HG03432 (cell line): ENCODE measurements around the gene AFF2.

Experiments used
- ATAC-seq: cut with Tn5 transposase; IDR thresholded peaks from one replicate; pipeline ENCODE4 v1.9.1; 2021; ENCODE audit warnings: mild to moderate bottlenecking, moderate library complexity; ENCODE audit not compliant: unreplicated experiment

The AFF2 gene

DNA sequence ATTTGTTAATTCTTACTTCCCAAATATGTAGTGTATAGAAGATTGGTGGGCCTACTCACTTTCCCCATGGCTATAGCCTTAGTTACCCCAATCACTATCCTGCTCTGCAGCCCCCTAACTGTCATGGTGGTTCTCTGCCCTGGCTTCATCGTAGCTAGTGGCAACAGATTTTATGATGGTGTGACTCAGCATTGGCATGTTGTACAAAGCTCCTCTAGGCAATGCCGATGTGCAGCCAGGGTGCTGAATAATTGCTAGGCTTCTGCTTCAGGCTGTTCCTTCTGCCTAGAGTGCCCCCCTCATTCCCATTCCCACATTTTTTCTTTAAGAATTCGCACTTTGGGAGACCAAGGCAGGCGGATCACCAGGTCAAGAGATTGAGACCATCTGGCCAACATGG, 35.2 kb downstream of the AFF2 start:
- ATAC-seq = no peak

DNA sequence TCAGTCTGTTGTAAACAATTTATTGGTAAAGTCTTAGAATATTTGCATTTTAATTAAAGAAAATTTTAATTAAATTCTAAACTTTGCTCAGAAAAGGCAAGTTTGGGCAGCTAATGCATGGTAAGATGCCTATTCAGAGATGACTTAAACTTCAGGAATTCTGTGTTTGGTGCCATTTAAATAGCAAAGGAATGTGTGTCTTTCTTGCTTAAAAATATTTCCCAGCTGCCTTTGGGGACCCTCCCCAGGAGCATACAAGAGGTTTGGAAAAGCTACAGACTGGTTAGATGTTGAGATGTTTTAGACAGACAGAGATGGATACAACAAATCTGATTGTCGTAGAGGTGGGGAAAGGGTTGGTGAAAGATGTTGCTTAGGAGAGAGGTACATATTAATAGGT, 36.5 kb downstream of the AFF2 start:
- no peak for ATAC-seq

DNA sequence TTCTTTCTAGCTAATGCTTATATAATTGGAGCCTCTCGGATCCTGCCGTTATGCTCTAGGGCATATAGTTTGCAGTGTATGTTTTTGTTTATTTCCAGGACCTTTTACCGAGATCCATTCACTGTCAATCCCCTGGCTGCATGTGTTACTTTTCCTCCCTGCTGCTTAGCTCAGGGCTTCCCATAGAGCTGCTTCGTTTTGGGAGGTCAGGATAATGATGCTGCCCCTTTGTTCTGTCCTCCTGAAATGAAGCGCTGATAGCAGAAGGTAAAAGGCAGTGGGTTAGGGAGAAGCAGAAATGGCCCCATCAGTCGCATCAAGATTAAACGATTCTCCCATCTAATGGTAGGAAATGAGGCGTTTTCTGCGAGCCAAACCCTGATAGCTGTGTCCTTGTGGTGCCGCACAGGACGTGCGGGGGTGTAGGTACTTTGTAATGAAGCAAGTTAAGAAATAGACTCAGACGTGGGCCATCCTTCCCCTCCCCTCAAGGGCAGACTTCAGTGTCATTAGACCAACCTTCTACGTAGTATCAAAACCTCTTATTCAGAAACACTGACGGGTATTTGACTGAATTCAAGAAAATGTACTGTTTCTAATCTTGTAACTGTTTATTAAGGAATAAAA, 37.3 kb downstream of the AFF2 start:
- no peak for ATAC-seq

DNA sequence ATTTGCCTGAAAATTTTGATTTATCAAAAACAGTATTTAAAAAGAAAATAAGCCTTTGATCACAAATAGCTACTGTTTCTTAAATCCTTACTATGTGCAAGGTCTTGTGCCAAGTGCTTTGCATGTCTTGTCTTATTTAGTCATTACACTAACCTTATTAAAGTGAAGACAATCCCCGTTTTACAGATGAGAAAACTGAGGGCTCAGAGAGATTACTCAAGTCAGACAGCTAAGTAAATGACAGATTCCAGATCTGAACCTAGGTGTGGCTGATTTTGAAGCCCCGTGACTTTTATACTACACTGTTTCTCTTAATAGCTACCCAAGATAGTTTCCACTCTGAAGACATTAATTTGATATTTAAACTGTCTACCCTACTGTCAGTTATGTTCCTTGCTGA, 38.2 kb downstream of the AFF2 start:
- no peak for ATAC-seq

DNA sequence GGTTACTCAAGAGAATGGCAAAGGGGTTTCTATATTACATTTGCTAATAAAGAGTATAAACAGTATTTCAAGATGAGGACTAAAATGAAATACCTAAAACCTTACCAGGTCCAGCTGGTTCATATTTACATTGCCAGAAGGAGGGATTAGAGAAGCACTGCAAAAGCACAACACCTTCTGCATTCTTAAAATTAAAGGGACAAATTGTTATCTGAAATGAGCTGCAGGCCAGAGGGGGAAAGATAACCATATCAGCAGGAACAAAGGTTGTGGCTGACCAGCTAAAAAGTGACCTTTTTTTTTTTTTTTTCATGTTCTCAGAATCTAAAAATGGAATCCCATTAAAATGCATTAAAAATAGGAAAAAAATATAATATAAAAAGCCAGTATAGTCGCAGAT, 39.7 kb downstream of the AFF2 start:
- no peak for ATAC-seq

DNA sequence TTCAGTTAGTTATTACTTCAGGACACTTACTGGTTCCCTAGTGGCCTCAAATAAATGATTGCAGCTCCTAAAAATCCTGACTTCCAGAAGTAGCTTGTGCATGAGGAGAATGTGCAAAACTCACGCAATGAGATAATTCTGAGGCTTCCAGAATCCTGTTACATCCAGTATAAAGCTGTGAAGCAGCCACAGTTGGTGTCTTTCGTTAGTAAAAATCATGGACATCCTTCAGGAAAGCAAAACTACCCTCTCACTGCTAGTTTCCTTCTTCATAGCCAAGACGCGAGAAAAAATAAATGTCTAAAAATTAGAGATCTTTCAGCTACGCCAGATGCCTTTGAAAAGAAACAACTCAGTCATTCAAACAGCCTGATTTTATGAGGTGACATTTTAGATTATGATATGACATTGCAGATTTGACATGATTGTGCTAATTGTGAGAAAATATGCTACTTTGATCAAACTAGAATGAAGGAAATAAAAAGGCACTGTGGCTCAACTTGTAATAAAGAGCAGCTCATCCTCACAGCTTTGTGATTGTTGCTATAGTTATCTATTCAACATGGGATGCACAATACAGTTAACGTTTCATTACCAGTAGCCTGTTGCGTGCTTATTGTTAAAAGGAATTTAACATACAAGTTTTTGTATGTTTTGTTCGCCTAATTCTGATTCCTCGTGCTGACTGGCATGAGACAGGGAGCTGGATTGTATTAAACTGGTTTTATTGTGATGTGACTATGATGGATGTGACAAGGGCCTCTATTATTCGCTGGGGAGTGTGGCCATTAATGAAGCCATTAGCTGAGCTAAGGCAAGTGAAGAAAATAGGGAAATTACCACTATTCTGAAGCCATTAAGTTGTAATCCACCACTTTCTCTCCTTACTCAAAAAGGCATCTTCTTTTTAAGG, 40.5 kb downstream of the AFF2 start:
- peak; percentile 12 for ATAC-seq

DNA sequence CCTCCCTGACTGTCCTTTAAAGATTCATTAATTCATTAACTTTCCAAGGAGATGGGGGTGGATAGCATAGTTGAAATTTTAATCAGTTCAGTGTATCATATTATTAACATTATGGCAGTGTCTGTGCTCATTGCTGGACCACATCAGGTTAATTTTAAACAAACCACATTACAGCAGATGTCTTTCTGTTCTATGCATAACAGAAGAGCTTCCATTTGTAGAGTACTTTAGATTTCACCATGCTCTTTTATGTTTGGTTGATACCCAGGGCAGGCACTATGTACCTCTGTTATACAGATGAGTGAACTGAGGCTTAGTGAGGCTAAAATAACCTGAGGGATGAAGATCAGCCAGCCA, 41.1 kb downstream of the AFF2 start:
- ATAC-seq = peak; percentile 54

DNA sequence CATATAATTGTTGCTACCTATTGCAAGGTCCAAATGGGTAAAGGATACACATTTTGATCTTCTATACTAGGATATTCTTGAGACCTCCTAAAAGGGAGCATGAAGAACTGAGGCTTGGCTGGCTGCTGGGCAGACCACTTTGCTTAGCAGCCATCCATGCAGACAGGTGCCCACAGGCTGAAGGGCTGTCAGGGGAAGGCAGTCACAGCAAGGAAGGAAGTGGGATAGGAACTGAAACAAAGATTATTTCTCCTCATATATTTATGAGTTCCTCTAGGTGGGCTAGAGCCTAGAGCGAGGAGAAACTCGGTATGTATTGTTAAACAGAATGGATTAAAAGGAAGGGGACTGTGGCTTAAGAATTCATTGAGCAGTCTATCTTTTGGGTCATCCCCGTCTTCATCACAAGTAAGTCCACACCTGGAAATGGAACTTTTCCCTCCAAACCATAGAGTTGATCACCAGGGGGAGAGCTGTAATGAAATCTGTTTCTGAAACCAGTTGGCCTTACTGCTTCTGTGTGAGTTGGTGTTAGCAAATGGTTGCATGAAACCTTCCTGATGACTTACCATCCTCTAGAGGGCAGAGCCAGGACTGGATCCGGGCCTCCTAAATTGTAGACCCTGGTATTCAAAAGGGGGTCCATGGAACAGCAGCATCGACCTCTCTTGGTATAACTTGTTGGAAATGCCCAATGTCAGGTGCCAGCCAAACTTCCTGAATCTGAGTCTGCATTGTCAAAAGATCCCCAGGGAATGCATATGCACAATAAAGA, 42.3 kb downstream of the AFF2 start:
- ATAC-seq = no peak

DNA sequence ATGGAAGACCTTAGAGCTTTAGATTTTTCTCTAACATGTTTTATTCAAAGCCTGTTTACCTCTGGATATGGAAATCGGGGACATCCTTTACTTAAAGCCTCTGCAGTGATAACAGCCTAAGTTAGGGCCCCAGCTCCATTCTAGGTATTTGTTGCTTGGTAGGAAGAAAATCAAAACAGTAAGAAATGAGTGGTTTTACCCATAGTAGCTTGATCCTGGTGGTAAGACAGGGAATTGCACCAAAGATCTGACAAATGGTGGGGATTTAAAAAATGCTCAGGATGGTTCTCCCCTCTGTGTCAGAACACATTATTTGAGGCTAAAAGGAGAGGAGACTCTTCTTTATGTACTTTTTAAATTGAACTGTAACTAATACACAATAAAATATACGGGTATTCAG, 52.4 kb downstream of the AFF2 start:
- no peak for ATAC-seq

DNA sequence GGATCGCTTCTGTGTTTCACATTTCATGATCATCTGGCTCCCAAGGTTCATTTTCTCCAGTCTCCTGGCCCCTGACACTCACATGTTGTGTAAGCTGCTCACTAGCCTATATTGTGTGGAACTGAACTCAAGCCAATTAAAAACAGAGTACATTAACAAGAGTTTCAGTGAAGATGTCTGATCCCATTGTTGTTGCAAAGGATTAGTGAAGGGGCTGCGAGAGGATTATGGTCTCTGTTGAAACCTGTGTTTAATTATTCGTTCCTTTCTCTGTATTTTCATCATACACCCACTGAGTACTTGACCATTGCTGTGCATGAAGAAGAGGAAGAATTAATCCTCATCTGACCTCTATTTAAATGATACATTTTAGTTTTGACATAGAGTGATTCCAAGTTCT, 54.7 kb downstream of the AFF2 start:
- ATAC-seq = no peak

DNA sequence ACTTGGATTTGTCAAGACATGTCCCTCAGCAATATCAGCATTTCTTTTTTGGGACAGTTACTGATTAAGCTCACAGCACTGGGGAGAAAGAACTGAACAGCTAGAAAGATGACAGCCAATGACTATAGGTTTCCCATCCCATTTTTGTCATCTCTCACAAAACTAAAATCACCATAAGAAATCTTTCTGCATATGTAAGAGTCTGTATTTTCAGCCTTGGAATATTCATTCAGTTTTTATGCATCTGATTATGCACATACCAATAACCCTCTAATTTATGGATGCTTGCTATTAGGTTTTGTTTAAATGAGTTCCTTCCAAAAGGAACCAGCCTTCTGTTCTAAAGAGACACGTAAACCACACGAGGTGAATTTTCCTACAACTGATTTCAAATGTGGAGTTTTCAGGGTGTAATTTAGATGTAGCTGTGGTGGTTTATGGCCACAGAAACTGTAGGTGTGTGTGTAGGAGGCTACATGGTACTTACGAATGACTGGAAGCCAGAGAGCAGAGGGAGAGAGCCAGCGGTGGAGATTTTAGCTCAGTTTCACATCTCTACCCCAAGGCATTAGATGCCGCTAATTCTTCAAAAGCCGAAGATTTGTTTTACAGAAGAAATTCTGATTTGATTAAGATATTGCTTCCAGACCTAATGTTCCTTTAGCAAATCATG, 55.3 kb downstream of the AFF2 start:
- ATAC-seq = no peak

DNA sequence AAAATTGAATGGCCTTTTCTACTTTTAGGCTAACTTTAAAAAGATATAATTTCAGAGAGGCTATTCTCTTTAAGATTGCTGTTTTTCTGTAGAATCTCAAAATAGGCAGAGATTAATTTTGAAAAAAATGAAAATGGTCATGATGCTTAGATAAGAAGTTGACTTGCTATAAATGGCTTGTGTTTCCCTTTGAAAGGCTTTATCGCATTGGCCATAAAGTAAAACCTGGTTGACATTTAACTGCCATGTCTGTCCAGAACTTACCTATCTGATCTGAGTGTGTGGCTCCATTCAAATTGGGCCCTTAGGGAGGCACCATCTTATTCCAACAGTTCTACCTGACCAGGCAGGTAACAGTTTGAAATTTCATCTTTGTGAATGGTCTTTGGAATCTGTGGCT, 56.1 kb downstream of the AFF2 start:
- no peak for ATAC-seq

DNA sequence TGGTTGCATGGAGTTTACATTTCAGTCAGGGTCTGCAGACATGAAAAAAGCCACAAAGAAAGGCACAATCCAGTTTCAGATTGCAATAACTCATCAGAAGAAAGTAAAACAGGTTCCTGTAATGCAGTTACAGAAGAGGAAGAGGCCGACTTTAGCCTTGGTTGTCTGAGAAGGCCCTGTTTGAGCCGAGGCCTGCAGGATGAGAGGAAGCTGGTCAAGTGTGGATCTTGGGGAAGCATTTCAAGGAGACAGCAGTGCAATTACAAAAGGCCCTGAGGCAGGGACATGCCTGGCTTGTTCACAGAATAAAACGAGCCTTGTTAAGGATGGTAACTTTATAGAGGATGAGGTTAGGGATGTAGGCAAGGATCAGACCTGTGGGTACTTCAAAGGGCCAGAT, 62.4 kb downstream of the AFF2 start:
- no peak for ATAC-seq

DNA sequence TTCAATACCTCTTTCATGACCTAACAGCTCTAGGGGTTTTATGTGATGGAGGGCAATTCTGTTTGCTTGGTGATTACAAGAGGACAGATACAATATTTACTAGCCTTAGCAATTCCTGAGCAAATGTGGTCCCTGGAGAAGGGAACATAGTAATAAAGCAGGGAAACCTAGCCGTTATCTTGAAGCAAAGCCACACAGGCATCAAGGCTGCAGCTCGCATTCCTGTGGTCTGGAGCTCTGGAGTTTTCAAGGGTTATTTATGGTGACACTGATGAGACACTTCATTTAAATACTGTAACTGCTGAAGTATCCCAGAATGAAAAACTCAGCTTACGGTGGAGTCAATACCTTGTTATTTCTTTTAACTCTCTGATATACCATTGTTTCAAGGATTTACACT, 66.8 kb downstream of the AFF2 start:
- ATAC-seq = no peak

DNA sequence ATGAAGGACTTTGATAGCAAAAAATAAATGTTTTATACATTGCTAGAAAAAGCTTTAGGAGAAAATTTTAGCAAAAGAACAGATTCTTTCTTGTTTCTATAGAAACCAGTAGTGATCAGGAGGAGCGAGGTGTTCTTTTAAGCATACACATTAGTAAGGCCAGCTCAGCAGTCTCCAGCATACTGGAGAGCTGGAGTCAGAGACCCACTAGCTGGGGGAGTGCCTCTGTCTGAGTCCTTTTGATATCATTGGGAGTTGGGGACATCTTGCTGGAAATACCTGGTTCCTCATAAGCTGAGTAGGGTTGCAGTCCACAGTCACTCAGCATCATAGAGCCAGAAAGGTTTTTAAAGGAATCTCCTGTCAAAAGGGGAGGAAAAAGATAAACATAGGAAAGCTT, 67.4 kb downstream of the AFF2 start:
- ATAC-seq = no peak

DNA sequence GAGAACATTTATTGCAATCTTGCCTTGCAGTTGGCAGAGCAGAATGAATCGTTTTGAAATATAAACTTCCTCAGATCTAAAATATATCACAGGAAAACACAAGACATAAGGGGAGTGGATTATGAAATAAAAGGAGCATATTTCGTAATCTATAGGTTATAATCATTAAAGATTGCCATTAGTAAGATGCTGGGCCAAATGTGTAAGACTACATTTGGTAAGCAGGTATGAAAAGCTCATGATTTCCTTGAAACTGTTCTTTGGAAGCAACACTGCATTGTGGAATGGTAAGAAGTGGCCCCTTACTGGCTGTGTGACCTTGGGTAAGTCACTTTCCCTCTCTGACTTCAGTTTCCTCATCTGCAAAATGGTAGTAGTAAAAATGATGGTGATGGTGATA, 68.3 kb downstream of the AFF2 start:
- no peak for ATAC-seq

DNA sequence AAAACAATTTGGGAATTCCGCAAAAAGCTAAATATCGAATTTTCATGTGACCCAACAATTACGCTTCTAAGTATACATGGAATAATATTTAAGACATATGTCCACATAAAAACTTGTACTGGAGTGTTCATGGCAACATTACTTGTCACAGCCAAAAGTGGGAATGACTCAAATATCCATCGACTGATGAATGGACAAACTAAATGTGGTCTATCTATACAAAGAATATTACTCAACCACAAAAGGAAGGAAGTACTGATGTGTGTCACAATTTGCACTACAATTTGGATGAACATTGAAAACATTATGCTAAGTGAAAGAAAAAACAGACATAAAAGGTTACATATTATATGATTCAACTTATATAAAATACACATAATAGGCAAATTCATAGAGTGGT, 71.9 kb downstream of the AFF2 start:
- no peak for ATAC-seq

DNA sequence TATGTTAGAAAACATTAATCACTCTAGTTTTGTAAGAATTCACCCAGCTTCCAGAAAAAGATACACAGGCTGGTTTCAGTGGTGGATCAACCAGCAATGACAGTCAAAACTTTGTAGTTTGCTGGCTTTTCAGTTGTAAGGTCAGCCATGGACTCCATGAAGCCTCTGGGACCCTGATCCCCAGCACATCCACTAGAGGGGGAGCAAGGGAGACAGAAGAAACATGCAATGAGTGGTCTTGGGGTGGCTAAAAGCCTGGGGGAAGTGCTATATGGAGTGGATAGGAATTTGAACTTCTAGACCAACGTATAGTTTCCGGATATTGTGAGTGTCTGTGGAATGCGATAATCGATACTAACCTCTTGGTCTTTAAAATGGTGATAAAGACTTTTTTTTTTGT, 72.7 kb downstream of the AFF2 start:
- ATAC-seq = no peak

DNA sequence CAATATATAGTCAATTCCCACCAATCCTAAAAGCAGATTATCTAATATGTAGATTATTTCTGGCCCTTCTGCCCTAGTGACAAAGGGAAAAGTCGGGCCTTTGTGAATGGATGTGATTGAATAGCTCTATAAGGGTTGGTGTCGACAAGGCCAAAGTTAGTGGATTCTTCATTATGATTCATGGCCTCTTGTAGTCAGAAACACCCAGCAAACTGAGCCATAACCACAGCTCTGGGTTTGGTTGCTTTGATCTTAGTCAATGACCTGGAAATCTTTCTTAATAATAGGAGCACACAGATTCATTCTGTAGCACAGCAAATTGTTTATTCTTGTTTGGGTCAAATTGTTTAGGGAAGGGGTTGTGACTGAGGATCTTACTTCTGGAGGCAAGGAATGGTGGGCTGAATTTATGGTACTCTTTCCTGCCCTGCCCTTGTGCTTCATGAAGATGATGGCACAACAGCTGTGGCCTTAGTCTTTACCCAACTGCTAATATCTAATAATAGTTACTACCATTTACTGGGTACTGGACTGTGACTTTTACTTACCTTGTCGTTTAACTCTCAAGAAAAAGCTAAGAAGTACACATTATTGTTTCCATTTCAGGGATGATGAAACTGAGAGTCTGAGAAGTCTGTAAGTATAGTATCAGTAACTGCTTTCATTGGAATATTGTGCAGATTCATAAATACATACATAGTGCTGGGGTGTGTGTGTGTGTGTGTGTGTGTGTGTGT, 74.0 kb downstream of the AFF2 start:
- ATAC-seq = peak; percentile 61

DNA sequence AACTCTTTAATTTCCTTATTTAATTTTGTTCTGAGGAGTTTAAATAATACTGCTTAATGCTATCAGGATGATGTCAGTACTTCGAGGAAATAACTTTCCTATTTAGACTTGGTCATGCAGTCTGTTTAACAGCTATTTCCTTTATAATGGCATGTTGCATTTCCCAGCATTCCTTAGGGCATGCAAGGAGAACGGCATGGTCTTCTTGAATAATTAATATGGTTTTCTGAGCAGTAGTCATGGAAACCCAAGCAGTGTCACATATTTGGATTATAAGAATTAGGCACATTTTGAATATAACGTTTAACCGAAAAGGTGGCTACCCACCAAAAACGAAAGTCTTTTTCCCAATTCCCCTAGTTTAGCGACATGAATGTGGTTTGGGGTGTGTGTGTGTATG, 76.0 kb downstream of the AFF2 start:
- no peak for ATAC-seq

DNA sequence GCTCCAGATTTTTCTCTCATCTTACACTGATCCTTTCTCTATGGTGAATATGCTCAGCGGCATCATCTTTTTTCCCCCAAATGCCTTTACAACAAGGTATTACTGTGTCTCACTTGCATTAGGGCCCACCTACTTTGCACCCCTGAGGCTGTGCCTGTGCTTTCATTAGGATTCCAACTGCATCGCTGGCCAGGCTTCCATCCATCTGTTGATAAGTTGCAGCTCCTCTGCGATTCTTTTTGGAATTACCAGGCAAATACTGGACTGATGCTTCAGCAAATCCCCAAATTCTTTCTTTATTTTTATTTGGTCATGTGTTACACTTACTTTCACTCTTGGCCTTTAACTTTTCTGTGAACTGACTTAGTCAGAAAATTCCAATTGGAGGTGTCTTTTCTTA, 77.3 kb downstream of the AFF2 start:
- no peak for ATAC-seq
